Hepatocyte (in vitro differentiated cells): Measurements from ENCODE around the gene GPR3. TPM values are rescaled to one million over a fixed set of nuclear protein-coding genes. Genes with fewer than 3 reads are reported as not detected.

Experiments used
- DNase-seq: peaks from one replicate; pipeline ENCODE4 v3.0.0-alpha.2; 2016; ENCODE audit warnings: low spot score
- H2AFZ ChIP-seq: fragments of 200-600 bp; sonication (generic); 2 replicates; pipeline ENCODE4 v1.6.0; 2016; ENCODE audit warnings: antibody characterized with exemption, mild to moderate bottlenecking
- H3K27ac ChIP-seq: fragments of 200-600 bp; sonication (generic); 2 replicates; pipeline ENCODE4 v1.5.1; 2016; ENCODE audit warnings: mild to moderate bottlenecking
- H3K27me3 ChIP-seq: fragments of 200-600 bp; sonication (generic); 2 replicates; pipeline ENCODE4 v1.6.1; 2016
- H3K36me3 ChIP-seq: fragments of 200-600 bp; sonication (generic); replicated peaks from 2 replicates; pipeline ENCODE4 v1.5.1; 2016; ENCODE audit warnings: low read depth; ENCODE audit not compliant: insufficient read depth
- H3K4me1 ChIP-seq: fragments of 200-600 bp; sonication (generic); 2 replicates; pipeline ENCODE4 v1.5.1; 2016; ENCODE audit warnings: mild to moderate bottlenecking, moderate library complexity; ENCODE audit not compliant: insufficient read depth
- H3K4me2 ChIP-seq: fragments of 200-600 bp; sonication (generic); 2 replicates; pipeline ENCODE4 v1.6.0; 2016
- H3K4me3 ChIP-seq: fragments of 200-600 bp; sonication (generic); 2 replicates; pipeline ENCODE4 v1.5.1; 2016; ENCODE audit warnings: mild to moderate bottlenecking
- H3K79me2 ChIP-seq: fragments of 200-600 bp; sonication (generic); 2 replicates; pipeline ENCODE4 v1.6.0; 2017; ENCODE audit warnings: mild to moderate bottlenecking
- H3K9me2 ChIP-seq: fragments of 200-600 bp; sonication (generic); replicated peaks from 2 replicates; pipeline ENCODE4 v1.6.0; 2017; ENCODE audit warnings: mild to moderate bottlenecking; ENCODE audit not compliant: insufficient read depth
- H3K9me3 ChIP-seq: fragments of 200-600 bp; sonication (generic); 2 replicates; pipeline ENCODE4 v1.5.1; 2016; ENCODE audit warnings: low read depth, mild to moderate bottlenecking
- H4K20me1 ChIP-seq: fragments of 200-600 bp; sonication (generic); 2 replicates; pipeline ENCODE4 v1.6.0; 2016; ENCODE audit warnings: mild to moderate bottlenecking; ENCODE audit not compliant: insufficient read depth, poor library complexity, severe bottlenecking
- CTCF ChIP-seq: fragments of 200-600 bp; sonication (generic); IDR thresholded peaks from 2 replicates; pipeline ENCODE4 v1.5.1; 2016; ENCODE audit warnings: antibody characterized with exemption, mild to moderate bottlenecking; ENCODE audit not compliant: poor library complexity
- EZH2 ChIP-seq: fragments of 200-600 bp; sonication (generic); IDR thresholded peaks from 2 replicates; pipeline ENCODE4 v1.6.1; 2016; ENCODE audit warnings: antibody characterized with exemption, mild to moderate bottlenecking, borderline replicate concordance
- EZH2phosphoT487 ChIP-seq: fragments of 200-600 bp; sonication (generic); IDR thresholded peaks from one replicate; pipeline ENCODE4 v1.6.1; 2018; ENCODE audit warnings: antibody characterized with exemption, mild to moderate bottlenecking, low read depth, moderate library complexity; ENCODE audit not compliant: unreplicated experiment, severe bottlenecking
- WGBS: methylation state at CpG from one replicate; pipeline ENCODE4 v1.1.6; 2016; ENCODE audit warnings: low lambda C conversion rate; ENCODE audit errors: missing lambda C conversion rate; 5-methylcytosine and 5-hydroxymethylcytosine counted together
- polyA plus RNA-seq: library from polyadenylated mRNA; unstranded; fragments of >200 nt; fragmentation: Nextera tagmentation; extraction: Ambion mirVana; gene quantifications from 2 replicates; pipeline ENCODE4 v1.2.1, GENCODE V29; 2016
- total RNA-seq: library from RNA; depleted of rRNA; stranded (reverse); fragments of >200 nt; gene quantifications from 2 replicates; pipeline ENCODE4 v1.2.3, GENCODE V29; 2014

GPR3 gene
- total and polyA plus RNA-seq, 2 experiments from 2014 or later: 0.47 to 2.2 TPM

GRCh38 chr1:27410709-27411108, 18.3 kb downstream of the GPR3 start:
- WGBS: 90% methylated on average over 2 of the region's 2 CpGs
- no peak for DNase-seq
- no peak overlapping the region for H3K4me2 ChIP-seq
- no peaks in the 10 kb centered on the region for H3K9me3 ChIP-seq
- H3K36me3 ChIP-seq: peaks cover 4% of the 10 kb centered on the region
- no peak for TF ChIP-seq CTCF
- no peaks in the 10 kb centered on the region for H3K9me2 ChIP-seq
- H2AFZ ChIP-seq: no peak overlapping the region
- H3K27me3 ChIP-seq: no peaks in the 10 kb centered on the region
- no peak overlapping the region for H3K27ac ChIP-seq
- H3K79me2 ChIP-seq: peaks cover 7% of the 10 kb centered on the region
- no peaks in the 10 kb centered on the region for H3K4me1 ChIP-seq
- no peaks in the 10 kb centered on the region for H4K20me1 ChIP-seq
- no peak overlapping the region for H3K4me3 ChIP-seq

GRCh38 chr1:27412502-27412901, 20.1 kb downstream of the GPR3 start:
- no peak overlapping the region for H2AFZ ChIP-seq
- no peaks in the 10 kb centered on the region for H3K27me3 ChIP-seq
- peaks cover 16% of the 10 kb centered on the region for H3K79me2 ChIP-seq
- no peak overlapping the region for H3K4me3 ChIP-seq
- no peaks in the 10 kb centered on the region for H3K9me2 ChIP-seq
- H3K4me1 ChIP-seq: peaks cover 1% of the 10 kb centered on the region
- DNase-seq: no peak
- TF ChIP-seq CTCF (no peak), EZH2 (no peak), EZH2phosphoT487 (no peak)
- no peak overlapping the region for H3K4me2 ChIP-seq
- no peaks in the 10 kb centered on the region for H4K20me1 ChIP-seq
- 94% methylated on average over 4 of the region's 4 CpGs for WGBS
- no peaks in the 10 kb centered on the region for H3K9me3 ChIP-seq
- H3K27ac ChIP-seq: no peak overlapping the region
- peaks cover 4% of the 10 kb centered on the region for H3K36me3 ChIP-seq

- no peak for DNase-seq
- Histone ChIP-seq H3K36me3 (peaks cover 4% of the 10 kb centered on the region), H3K27me3 (no peaks in the 10 kb centered on the region), H3K9me2 (no peaks in the 10 kb centered on the region), H3K9me3 (no peaks in the 10 kb centered on the region), H2AFZ (no peak overlapping the region), H4K20me1 (no peaks in the 10 kb centered on the region), H3K4me2 (no peak overlapping the region), H3K4me3 (no peak overlapping the region), H3K27ac (no peak overlapping the region), H3K4me1 (peaks cover 6% of the 10 kb centered on the region), H3K79me2 (peaks cover 16% of the 10 kb centered on the region)
- TF ChIP-seq EZH2phosphoT487 (no peak), EZH2 (no peak), CTCF (no peak)
- WGBS: 86% methylated on average over 4 of the region's 4 CpGs
Observed at GRCh38 chr1:27413004-27413403, 20.6 kb downstream of the GPR3 start.

GRCh38 chr1:27414091-27414490, 21.7 kb downstream of the GPR3 start:
- H3K36me3 ChIP-seq: peaks cover 4% of the 10 kb centered on the region
- WGBS: 100% methylated on average over 1 of the region's 1 CpG

More at GRCh38 chr1:27414091-27414490, 21.7 kb downstream of the GPR3 start:
- H2AFZ ChIP-seq: no peak overlapping the region
- no peaks in the 10 kb centered on the region for H3K9me3 ChIP-seq
- TF ChIP-seq CTCF: no peak
- TF ChIP-seq EZH2phosphoT487: no peak
- no peak for TF ChIP-seq EZH2
- H3K27me3 ChIP-seq: no peaks in the 10 kb centered on the region
- no peak for DNase-seq
- no peak overlapping the region for H3K4me2 ChIP-seq
- H4K20me1 ChIP-seq: no peaks in the 10 kb centered on the region
- H3K9me2 ChIP-seq: no peaks in the 10 kb centered on the region
- peaks cover 14% of the 10 kb centered on the region for H3K4me1 ChIP-seq
- H3K4me3 ChIP-seq: no peak overlapping the region
- no peak overlapping the region for H3K27ac ChIP-seq
- peaks cover 17% of the 10 kb centered on the region for H3K79me2 ChIP-seq
